Fibroblast of the conjunctiva (primary cell): ENCODE measurements around the gene ZNF284.

Experiments used
- DNase-seq: peaks from one replicate; pipeline ENCODE4 v3.0.0-alpha.2; 2010; ENCODE audit warnings: low read depth

Gene ZNF284

DNA sequence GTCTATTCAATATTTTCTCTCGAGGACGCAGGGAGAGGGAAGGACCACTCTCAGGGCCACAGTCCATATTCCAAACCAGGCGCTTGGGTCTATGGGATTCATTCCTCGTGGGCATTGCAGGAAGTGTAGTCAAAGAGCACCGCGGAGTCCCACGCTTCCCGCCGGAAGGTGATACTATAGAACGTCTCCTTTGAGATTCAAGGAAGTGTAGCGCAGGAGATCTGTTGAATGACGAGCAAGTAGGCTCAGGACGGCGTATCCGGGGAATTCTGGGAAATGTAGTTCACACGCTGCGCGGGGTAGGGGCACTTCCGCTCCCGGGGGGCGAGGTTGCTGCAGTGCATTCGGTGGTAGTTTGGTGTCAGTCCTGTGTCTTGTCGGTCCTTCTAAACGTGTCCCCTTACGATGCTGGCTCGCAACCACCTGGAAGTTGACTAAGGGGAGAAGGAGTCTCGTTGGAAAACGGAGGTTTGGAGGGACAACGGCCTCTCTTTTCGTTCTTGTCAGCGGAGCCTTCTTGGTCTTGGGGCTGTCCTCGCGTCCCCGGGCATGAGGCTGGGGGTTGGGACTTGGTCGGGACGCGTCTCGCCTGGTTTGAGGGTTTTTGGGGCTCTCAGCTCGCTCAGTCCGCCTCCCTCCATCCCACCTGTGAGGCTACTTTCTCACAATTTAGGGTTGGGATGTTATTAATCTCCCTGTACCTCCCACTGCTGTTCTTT, at the start of gene ZNF284:
Gene ZNF284 (plus strand): TSS at position 336 of the 719 bp plus-strand sequence. CDS start 4,231 bp downstream, outside the sequence.
- DNase-seq = peak; percentile 83

DNA sequence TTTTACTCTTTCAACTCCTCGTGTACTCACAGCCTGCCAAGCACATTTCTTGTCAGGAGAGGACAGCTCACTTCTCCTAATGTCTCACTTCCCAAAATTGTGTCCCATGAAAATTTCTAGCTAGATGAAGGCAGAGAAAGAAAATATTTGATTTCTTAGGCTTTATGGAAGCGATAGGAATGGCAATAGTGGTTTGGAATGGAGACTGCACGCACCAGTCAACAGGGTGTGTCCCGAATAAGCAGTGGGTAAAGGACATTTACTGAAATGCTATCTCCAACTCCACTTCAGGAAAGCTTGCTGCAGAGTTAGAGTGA, 47.1 kb upstream of the ZNF284 start:
- no peak for DNase-seq

DNA sequence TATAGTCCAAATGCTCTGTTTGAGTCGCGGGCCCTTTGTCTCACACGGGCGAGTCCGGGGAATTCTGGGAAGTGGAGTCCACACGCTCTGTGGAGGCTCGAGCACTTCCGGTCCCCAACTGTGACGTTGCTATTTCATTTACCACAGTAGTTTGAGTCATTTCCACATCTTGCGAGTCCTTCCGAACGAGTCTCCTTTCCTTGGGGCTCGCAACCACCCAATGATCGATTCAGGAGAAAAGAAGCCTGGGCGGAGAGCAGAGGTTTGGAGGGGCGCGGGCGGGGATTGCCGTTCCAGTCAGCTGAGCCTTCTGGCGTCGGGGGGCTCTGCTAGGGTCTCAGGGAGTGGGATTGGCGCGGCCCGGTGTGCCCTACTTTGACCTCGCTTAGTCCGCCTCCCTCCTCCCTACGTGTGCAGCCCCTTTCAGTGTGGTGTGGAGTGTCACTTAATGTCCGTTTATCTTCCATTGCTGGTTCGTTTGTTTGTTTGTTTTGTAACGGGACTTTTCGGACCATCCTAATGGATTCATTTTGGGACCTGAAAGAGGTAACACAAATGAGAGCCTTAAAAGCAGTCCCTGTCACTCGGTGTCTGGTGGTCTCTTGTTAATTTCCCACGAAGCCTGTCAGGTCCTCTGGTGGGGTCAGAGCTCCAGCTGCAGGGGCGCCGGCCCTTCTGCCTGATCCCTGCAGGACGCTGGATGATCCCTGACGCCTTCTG, 46.6 kb upstream of the ZNF284 start, which contains the start of gene ZNF222:
Gene ZNF222 (plus strand): TSS at position 163 of the 720 bp plus-strand sequence. CDS start 58 bp downstream, at position 221.
- DNase-seq = peak; percentile 76

DNA sequence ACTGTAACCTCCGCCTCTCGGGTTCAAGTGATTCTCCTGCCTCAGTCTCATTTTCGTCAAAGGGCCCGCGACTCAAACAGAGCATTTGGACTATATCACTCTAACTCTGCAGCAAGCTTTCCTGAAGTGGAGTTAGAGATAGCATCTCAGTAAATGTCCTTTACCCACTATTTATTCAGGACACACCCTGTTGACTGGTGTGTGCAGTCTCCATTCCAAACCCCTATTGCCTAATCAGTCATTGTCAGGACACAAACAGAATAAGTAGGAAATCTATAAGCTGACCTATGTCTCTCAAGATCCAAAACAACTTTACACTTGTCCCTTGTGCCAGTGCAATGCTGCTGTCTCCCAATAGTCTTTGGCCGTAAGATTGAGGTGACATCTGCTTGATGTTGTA, 45.3 kb upstream of the ZNF284 start:
- no peak for DNase-seq

DNA sequence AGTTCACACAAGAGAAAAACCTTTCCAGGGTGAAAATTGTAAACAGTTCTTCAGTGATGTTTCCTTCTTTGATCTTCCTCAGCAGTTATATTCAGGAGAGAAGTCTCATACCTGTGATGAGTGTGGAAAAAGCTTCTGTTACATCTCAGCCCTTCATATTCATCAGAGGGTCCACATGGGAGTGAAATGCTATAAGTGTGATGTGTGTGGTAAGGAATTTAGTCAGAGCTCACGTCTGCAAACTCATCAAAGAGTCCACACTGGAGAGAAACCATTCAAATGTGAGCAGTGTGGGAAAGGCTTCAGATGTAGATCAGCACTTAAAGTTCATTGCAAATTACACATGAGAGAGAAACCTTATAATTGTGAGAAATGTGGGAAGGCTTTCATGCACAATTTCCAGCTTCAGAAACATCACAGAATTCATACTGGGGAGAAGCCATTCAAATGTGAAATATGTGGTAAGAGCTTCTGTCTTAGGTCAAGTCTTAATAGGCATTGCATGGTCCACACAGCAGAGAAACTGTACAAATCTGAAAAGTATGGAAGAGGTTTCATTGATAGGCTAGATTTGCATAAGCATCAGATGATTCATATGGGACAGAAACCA, 39.9 kb upstream of the ZNF284 start:
- DNase-seq = no peak

DNA sequence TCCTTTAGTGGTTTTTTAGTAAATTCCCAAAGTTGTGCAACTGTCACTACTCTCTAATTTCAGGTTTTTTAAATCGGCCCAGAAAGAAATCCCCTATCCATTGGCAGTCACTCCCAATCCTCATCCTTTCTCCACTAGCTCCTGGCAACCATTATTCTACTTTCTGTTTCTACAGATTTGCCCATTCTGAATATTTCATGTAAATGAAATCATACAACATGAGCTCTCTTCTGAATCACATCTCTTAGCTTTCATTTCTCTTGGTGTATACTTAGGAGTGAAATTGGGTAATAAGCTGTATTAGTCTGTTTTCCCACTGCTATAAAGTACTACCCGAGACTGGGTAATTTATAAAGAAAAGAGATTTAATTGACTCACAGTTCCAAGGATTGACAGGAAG, 29.8 kb upstream of the ZNF284 start:
- DNase-seq = no peak

DNA sequence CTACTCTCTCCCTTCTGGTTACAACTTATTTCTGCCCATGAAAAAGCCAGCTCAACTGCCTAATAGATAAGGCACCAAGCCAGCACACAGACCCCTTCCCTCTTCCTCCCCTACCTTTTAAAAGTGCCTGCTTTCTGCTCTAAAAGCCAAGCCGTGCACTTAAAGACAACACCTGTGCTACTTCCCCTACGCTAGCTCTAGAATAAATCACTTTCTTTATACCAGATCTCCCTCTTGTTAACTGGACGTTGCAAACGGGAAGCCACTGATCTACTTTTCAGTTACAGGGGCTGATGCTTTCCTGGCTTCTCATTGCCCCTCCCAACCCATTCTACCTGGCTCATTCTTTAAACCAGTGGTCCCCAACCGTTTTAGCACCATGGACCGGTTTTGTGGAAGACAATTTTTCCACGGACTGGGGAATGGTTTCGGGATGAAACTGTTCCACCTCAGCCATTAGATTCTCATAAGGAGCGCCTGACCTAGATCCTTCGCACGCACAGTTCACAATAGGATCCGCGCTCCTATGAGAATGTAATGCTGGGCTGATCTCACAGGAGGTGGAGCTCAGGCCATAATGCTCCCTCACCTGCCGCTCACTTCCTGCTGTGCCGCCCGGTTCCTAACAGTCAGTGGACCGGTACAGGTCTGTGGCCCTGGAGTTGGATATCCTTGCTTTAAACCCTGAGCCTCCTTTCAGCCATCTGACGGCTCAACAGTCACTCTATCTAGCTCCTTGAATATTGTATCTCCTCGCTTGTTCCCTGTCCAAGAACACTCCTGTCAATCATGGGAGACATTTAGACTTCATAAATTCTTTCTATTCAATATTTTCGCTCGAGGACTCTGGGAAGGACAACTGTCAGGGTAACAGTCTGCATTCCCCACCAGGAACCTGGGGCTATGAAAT, 21.0 kb upstream of the ZNF284 start:
- no peak for DNase-seq

DNA sequence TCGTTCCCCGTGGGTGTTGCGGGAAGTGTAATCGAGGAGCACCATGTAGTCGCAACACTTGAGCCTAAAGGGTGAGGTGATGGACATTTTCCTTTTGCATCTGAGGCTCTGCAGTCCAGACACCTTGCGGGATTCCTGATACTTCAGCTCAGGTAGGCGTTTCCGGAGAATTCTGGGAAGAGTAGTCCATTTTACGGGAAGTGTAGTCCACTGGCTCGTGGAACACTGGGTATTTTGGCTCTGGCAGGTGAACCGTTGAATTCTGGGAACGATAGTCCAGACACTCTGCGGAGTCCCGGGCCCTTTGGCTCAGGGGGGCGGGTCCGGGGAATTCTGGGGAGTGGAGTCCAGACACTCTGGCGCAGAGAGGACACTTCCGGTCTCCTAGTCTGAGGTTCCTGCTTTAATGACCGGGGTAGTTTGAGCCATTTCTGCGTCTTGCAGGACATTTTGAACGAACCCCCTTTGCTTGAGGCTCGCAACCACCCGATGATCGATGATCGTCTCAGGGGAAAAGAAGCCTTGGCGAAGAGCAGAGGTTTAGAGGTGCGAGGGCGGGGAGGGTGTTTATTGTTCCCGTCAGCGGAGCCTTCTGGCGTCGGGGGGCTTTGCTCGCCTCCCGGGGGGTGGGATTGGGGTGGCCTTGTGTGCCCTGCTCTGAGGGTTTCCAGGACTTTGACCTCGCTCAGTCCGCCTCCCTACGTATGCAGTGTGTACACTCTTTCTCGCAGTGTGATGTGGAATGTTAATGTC, 20.1 kb upstream of the ZNF284 start, which contains the start of gene ZNF223:
Gene ZNF223 (plus strand): TSS at position 387 of the 753 bp plus-strand sequence. CDS start 3,141 bp downstream, outside the sequence.
- DNase-seq = peak; percentile 87

DNA sequence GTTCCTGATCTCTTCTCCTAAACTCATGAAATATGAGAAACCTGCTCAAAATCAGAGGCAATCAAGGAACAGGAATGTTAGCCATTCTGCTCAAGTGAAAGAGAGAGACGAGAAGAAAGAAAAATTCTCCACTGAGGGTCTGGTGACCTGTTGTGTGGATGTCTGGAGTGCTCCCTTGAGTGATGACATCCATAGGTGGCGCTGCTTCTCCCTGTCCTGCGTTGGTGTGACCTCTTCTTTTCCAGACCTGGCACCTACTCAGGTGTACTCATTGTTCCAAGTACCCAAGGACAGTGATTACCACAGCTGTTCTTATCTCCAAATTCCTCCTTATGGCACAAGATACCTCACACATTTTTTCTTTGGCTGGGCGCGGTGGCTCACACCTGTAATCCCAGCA, 16.1 kb upstream of the ZNF284 start:
- no peak for DNase-seq

DNA sequence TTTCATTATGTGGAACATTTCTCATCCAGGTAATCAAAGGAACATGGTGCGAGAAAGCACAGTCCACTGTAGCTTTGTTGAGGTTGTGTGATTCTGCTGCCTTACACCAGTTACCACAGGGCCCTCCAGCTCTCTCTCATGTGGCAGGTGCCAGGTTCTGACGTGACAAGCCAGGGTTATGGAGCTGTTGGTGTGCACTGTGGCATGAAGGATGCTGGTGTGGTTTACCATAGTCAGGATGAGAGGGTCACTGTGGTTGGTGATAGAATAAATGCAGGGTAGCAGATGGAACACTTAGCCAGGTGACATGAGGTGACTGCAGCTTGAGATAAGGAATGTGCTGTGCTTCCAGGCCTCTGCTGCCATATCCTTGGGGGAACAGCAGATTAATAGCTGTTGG, 12.7 kb upstream of the ZNF284 start:
- DNase-seq = no peak

DNA sequence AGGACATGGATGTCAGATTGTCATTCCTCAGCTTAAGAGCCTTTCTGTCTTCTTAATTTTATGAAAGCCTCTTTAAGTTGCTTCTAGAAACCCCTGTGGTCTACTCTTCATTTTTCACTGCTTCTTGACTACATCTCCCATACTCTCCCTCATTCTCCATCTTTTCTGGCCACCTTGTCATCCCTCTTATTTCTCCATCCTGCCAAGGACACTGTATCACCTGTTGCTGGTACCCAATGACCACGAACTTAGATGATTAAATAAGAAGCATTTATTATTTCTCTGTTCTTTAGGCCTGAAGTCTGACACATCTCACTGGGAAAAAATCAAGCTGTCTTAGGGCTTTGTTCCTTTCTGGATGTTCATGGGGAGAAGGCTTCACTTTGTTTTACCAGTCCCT, 10.9 kb upstream of the ZNF284 start:
- no peak for DNase-seq

DNA sequence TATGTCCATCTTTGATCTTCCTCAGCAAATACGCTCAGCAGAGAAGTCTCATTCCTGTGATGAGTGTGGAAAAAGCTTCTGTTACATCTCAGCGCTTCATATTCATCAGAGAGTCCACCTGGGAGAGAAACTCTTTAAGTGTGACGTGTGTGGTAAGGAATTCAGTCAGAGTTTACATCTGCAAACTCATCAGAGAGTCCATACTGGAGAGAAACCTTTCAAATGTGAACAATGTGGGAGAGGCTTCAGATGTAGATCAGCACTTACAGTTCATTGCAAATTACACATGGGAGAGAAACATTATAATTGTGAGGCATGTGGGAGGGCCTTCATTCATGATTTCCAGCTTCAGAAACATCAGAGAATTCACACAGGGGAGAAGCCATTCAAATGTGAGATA, 5.7 kb upstream of the ZNF284 start:
- no peak for DNase-seq

DNA sequence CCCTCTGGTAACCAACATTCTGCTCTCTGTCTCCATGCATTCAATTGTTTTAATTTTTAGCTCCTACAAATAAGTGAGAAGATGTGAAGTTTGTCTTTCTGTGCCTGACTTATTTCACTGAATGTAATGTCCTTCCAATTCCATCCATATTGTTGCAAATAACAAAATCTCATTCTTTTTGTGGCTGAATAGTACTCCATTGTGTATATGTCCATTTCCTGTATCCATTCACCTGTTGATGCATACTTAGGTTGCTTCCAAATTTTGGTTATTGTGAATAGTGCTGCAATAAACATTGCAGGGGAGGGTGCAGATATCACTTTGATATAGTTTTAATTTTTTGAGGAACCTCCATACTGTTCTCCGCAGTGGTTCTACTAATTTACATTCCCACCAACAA, 2.5 kb upstream of the ZNF284 start:
- no peak for DNase-seq

DNA sequence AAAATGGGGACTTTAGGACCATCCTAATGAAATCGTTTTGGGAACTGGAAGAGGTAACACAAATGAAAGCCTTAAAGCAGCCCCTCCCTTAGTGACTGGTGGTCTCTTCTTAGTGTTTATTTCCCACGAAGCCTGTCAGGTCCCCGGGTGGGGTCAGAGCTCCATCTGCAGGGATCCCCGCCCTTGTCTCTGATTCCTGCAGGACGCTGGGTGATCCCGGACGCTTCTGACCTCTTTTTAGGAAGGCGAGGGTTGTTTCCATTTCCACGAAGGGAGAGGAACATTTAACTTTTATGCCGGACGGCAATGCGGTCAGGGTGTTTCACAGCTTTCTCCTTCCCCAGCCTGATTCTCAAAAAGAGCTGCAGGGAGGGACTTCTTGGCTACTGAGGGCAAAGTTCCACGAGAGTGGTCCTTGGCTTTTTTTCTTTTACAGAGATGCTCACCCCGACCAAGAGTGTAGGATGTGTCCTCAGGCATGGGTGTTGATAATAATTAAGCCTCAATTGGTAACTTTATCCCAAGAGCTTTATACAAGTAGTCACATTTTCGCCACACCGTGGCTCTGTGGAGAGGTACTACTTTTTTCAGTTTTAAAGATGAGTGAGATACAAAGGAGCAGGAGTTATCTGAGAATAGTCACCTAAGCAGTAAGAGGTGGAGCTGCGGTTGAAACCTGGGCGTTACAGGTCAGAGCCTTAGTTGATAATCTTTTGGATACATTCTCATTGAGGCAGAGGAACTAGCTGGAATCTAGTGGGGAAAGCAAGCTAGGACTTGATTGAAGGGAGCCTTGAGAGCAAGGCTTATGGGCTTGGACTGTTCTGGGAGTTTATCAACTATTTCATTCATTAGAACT, 813 bp downstream of the ZNF284 start:
- no peak for DNase-seq

DNA sequence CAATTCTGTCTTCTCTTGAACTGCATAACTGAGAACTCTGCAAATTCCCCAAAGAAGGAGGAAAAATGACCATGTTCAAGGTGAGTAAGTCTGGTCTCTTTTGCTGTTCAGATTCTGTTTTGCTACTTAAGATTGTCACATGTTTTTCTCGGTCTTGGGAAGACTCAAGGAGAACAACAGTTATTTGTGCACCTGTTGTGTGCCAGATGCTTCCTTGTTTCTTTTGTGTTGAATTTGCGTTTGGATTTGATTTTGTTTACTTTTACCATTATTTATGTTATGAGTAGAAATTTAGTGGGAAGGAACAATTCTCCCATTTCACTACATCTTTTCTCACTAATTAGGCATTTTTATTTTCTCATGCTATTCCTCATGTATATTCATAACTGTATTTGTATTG, 4.4 kb downstream of the ZNF284 start:
- DNase-seq = no peak

DNA sequence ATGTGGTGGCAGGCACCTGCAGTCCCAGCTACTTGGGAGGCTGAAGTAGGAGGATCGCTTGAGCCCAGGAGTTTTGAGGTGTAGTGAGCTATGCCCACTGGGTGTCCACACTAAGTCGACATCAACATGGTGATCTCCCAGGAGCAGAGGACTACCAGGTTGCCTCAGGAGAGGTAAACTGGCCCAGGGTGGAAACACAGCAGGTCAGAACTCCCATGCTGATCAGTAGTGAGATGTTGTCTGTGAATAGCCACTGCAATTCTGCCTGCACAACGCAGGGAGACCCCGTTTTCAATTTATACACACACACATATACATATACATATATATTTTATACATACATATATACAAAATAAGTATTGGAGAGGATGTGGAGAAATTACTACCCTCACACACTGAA, 20.1 kb downstream of the ZNF284 start:
- DNase-seq = no peak

DNA sequence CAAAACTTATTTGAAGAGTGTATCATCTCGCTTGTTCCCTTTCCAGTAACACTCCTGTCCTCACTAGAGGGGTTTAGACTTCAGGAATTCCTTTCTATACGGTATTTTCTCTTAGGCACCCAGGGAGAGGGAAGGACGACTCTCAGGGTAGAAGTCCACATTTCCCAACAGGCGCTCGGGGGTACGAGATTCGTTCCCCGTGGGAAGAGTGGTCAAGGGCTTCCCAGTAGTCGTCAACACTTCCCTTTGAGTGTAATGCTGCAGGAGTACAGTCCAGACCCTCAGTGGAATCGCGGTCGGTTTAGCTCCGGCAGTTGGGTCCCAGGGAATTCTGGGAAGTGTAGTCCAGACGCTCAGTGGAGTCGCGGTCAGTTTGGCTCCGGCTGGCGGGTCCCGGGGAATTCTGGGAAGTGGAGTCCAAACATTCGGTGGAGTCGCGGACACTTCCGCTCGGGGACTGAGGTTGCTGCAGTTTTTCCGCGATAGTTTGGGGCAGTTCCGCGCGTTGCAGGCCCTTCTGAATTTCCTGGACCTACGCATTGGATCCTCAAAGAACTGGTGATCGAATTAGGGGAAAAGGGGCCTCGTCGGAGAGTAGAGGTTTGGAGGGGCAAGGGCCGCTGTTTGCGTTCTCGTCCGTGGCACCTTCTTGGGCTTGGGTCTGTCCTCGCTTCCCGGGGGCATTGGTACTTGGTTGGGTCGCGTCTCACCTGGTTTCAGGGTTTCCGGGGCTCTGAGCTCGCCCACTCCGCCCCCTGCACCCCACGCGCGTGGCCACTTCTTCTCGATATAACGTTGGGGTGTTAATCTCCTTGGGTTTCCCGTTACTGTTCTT, 22.2 kb downstream of the ZNF284 start, which contains the start of gene ZNF224:
Gene ZNF224 (plus strand): TSS at position 431 of the 835 bp plus-strand sequence. CDS start 3,513 bp downstream, outside the sequence.
- peak; percentile 72 for DNase-seq

DNA sequence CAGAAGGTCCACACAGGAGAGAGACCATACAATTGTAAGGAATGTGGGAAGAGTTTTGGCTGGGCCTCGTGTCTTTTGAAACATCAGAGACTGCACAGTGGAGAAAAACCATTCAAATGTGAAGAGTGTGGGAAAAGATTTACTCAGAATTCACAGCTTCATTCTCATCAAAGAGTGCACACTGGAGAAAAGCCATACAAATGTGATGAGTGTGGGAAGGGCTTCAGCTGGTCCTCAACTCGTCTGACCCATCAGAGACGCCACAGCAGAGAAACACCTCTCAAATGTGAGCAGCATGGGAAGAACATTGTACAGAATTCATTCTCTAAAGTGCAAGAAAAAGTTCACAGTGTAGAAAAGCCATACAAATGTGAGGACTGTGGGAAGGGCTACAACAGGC, 35.8 kb downstream of the ZNF284 start:
- no peak for DNase-seq

DNA sequence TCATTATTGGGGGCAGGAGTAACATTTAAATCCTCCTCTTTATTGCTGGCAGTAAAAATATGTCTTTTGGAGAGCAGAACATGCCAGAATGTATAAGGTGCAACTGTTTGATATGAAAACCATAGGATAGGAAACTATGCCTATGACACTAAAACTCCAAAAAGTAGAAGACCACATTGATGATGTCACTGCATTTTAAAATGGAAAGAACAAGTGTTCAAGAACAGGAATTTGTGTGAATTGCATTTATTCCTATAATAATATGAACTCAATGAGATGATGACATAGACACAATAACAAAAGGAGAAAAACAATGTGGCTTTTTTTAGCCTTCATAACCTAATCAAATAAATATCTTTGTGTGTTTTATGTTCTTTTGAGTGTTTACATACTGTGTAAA, 37.5 kb downstream of the ZNF284 start:
- no peak for DNase-seq
